GM12874 (cell line): ENCODE measurements around the gene STOML1.

Experiments
- CTCF ChIP-seq: IDR thresholded peaks from 2 replicates; pipeline ENCODE4 v1.5.1; 2011; ENCODE audit warnings: low read depth, mild to moderate bottlenecking, control low read depth, low read length, moderate library complexity; ENCODE audit not compliant: insufficient read depth

The STOML1 gene

GRCh38 chr15:73984208-73984979, 7.7 kb downstream of the STOML1 start:
- TF ChIP-seq CTCF = no peak

GRCh38 chr15:73983773-73984172, 8.3 kb downstream of the STOML1 start:
- TF ChIP-seq CTCF = no peak

- no peak for TF ChIP-seq CTCF
These were observed 8.8 kb downstream of the STOML1 start for GRCh38 chr15:73983211-73983727.

- TF ChIP-seq CTCF = no peak
These were observed 9.7 kb downstream of the STOML1 start for GRCh38 chr15:73982222-73982962.

GRCh38 chr15:73981761-73982221, 10.3 kb downstream of the STOML1 start:
- no peak for TF ChIP-seq CTCF

- TF ChIP-seq CTCF = no peak
These were observed 12.5 kb downstream of the STOML1 start for GRCh38 chr15:73979636-73980035.

- TF ChIP-seq CTCF = no peak
These were observed 13.2 kb downstream of the STOML1 start for GRCh38 chr15:73978896-73979295.
